Uterus (tissue), 4 donors: ENCODE data around the gene HIPK2. TPM values are rescaled to one million over a fixed set of nuclear protein-coding genes. Genes with fewer than 3 reads are reported as not detected.

Experiments used
- DNase-seq, 2 donors: peaks; one replicate each; pipeline ENCODE4 v3.0.0-alpha.2; 2019 to 2020
- H3K27ac ChIP-seq, 2 donors: fragments of 200-600 bp; sonication (generic); 1 replicate in 1 of 2; 2 replicates in 1 of 2; pipeline ENCODE4 v1.5.1; 2016 to 2018
- H3K27me3 ChIP-seq, 2 donors: fragments of 200-600 bp; sonication (generic); one replicate each; pipeline ENCODE4 v1.5.1; 2018 to 2019; ENCODE audit warnings: control low read depth in 1 of 2
- H3K36me3 ChIP-seq, 2 donors: fragments of 200-600 bp; sonication (generic); one replicate each; pipeline ENCODE4 v1.5.1; 2019; ENCODE audit warnings: control low read depth in 1 of 2
- H3K4me1 ChIP-seq, 2 donors: fragments of 200-600 bp; sonication (generic); one replicate each; pipeline ENCODE4 v1.5.1; 2018 to 2019; ENCODE audit warnings: control low read depth in 1 of 2
- H3K4me3 ChIP-seq, 2 donors: fragments of 200-600 bp; sonication (generic); 1 replicate in 1 of 2; 2 replicates in 1 of 2; pipeline ENCODE4 v1.5.1; 2018 to 2019; ENCODE audit warnings: mild to moderate bottlenecking in 1 of 2
- H3K9me3 ChIP-seq, 2 donors: fragments of 200-600 bp; sonication (generic); one replicate each; pipeline ENCODE4 v1.5.1; 2019; ENCODE audit warnings: control low read depth in 1 of 2
- CTCF ChIP-seq, 4 experiments: fragments of 200-600 bp in 2 of 4; fragments of 450-650 bp in 2 of 4; sonication (generic) in 2 of 4; IDR thresholded peaks; one replicate each; pipeline ENCODE4 v1.5.1; 2016 to 2019; ENCODE audit warnings: antibody characterized with exemption in 4 of 4, mild to moderate bottlenecking in 2 of 4, moderate library complexity in 1 of 4
- POLR2A ChIP-seq, 2 donors: fragments of 450-650 bp; IDR thresholded peaks; one replicate each; pipeline ENCODE4 v1.6.1; 2016; ENCODE audit warnings: antibody characterized with exemption in 2 of 2, mild to moderate bottlenecking in 1 of 2, moderate library complexity in 1 of 2
- intact Hi-C: fragments of 100-400 bp; cut with DNase I; formaldehyde crosslinking; loops from one replicate; pipeline ENCODE4 v1.15.1; 2023; ENCODE audit warnings: low total_unique reads
- total RNA-seq, 4 donors: library from RNA; depleted of rRNA in 3 of 4; stranded (reverse); fragments of >200 nt in 3 of 4; gene quantifications; one replicate each; pipeline versions ENCODE4 v1.1.0 to v1.2.4, GENCODE V29; 2014 to 2023
- donor health status: DM: yes; HTN: yes; CAD: no.

The HIPK2 gene
- total RNA-seq, 4 donors from 2014 or later: 9.4 to 65.8 (median 19.2) TPM

- H3K9me3 ChIP-seq: no peaks in the 10 kb centered on the region
- intact Hi-C loops: no loop called here
- TF ChIP-seq CTCF (IDR thresholded peaks at IDR 0.05) (no peak), POLR2A (IDR thresholded peaks at IDR 0.05) (no peak)
- H3K4me1 ChIP-seq: no peaks in the 10 kb centered on the region
- H3K27ac ChIP-seq: no peak overlapping the region
- H3K27me3 ChIP-seq: no peaks in the 10 kb centered on the region
- H3K4me3 ChIP-seq: no peak overlapping the region
- H3K36me3 ChIP-seq: no peaks in the 10 kb centered on the region
- no peak for DNase-seq
Measured at GRCh38 chr7:139586286-139586685, 191.5 kb downstream of the HIPK2 start.

DNA sequence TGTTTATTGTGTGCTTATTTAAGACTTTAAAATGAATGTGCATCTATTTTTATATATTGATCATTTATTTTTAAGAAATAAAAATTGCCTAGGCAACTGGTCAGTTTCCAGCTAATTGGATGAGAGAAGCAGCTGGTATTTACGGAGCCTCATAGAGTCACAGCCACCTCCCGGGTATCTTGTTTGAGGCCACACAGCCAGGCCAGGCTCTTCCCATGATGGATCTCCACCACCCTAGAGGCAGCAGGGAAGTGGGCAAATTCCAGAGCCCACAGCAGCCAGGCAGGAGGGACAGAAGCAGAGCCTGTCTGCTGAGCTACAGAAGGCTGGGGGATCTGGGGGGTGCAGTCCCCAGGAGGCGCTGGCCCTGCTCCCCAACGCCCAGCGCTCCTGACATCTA, 192.8 kb downstream of the HIPK2 start:
- Histone ChIP-seq H3K9me3 (no peaks in the 10 kb centered on the region), H3K4me3 (no peak overlapping the region), H3K27me3 (no peaks in the 10 kb centered on the region), H3K36me3 (no peaks in the 10 kb centered on the region), H3K27ac (no peak overlapping the region), H3K4me1 (no peaks in the 10 kb centered on the region)
- intact Hi-C loops: no loop called here
- TF ChIP-seq CTCF (IDR thresholded peaks at IDR 0.05) (no peak), POLR2A (IDR thresholded peaks at IDR 0.05) (no peak)
- DNase-seq: no peak

DNA sequence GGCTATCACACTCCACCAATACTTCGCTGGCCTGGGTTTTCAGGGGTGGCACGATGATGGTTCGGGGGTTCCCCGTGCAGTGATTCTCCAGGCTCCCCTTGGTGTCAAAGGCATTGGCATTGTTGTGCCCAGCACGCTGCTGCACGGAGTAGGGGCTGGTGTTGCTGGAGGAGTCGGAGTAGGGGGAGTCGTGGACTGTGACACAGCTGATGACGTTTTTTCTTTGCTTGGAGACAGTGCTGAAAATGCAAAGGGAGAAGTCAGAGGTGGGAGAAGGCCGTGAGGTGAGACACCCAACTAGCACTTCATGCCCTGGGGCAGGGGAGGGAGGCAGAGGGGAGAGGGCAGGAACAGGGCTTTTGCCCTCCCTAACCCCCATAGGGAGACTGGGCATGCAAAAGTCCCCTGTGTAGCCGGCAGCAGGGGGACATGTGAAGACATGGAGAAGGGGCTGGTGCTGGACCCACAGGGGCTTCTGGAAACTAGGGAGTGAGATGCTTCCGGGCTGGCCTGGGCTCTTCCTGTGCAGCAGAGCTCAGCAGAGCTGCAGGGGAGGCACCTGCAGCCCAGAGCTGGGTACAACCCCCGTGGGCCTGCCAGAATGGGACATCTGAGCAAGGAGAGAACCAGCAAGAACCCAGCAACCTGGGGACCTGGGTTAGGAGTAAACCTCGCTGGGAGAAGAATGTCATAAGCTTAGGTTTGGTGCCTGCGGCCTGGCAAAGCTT, 193.8 kb downstream of the HIPK2 start:
- no peaks in the 10 kb centered on the region for H3K4me1 ChIP-seq
- intact Hi-C loops: no loop called here
- no peak overlapping the region for H3K27ac ChIP-seq
- H3K4me3 ChIP-seq: no peak overlapping the region
- TF ChIP-seq POLR2A (IDR thresholded peaks at IDR 0.05) (no peak), CTCF (IDR thresholded peaks at IDR 0.05) (no peak)
- no peaks in the 10 kb centered on the region for H3K9me3 ChIP-seq
- H3K36me3 ChIP-seq: no peaks in the 10 kb centered on the region
- H3K27me3 ChIP-seq: no peaks in the 10 kb centered on the region
- peak in 1 of 2 donors; percentile 9 for DNase-seq

DNA sequence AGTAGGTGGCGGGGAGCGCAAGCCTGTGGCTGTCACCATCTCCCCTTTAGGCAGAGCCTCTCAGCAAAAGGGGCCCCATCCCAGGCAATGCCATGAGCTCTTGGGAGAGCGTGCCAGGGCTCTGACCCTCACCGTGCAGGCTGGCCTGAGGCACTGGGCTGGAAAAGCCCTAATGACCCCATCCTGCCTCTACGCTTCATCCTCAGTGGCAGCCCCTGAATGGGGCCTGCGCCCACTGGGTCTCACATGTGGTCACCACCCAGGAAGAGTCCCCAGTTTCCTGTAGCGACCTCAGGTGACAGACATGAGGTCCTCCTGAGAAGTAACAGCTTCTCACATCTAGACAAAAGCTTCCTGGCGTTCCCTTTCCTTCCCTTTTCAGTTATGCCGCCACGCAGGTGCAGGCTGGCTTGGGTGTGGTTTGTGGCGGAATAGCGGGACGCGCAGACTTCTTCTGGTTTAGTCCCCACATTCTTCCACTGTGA, 195.1 kb downstream of the HIPK2 start:
- DNase-seq: peak in 1 of 2 donors; percentile 11
- no peak overlapping the region for H3K27ac ChIP-seq
- intact Hi-C loops: no loop called here
- no peak for TF ChIP-seq CTCF (IDR thresholded peaks at IDR 0.05)
- no peak for TF ChIP-seq POLR2A (IDR thresholded peaks at IDR 0.05)
- no peaks in the 10 kb centered on the region for H3K27me3 ChIP-seq
- H3K9me3 ChIP-seq: no peaks in the 10 kb centered on the region
- no peak overlapping the region for H3K4me3 ChIP-seq
- H3K4me1 ChIP-seq: no peaks in the 10 kb centered on the region
- H3K36me3 ChIP-seq: no peaks in the 10 kb centered on the region

- peak in 1 of 2 donors; percentile 10 for DNase-seq
- no peak overlapping the region for H3K4me3 ChIP-seq
- H3K27ac ChIP-seq: no peak overlapping the region
- TF ChIP-seq CTCF (IDR thresholded peaks at IDR 0.05) (no peak), POLR2A (IDR thresholded peaks at IDR 0.05) (no peak)
- no peaks in the 10 kb centered on the region for H3K36me3 ChIP-seq
- H3K4me1 ChIP-seq: no peaks in the 10 kb centered on the region
- H3K9me3 ChIP-seq: no peaks in the 10 kb centered on the region
- intact Hi-C loops: no loop called here
- H3K27me3 ChIP-seq: no peaks in the 10 kb centered on the region
Measured at GRCh38 chr7:139582130-139582650, 195.6 kb downstream of the HIPK2 start.
